Fibroblast of skin of left biceps (primary cell): ENCODE results near the gene SYN1.
A peak's percentile ranks its signal among the peaks of the same experiment; 100 is the strongest.

ENCODE experiments used
- DNase-seq, 2 experiments: peaks; one replicate each; pipeline ENCODE4 v3.0.0-alpha.2; 2013; ENCODE audit warnings: low read depth in 2 of 2

SYN1 gene

GRCh38 chrX:47573341-47574075 is 46.1 kb downstream of the SYN1 start:
- DNase-seq, result peak in 1 of 2 experiments; percentile 44

- no peak for DNase-seq
Measured at GRCh38 chrX:47572773-47573340, 46.8 kb downstream of the SYN1 start.

- no peak for DNase-seq
Measured at GRCh38 chrX:47571896-47572295, 47.8 kb downstream of the SYN1 start.

- DNase-seq, result no peak
Measured at GRCh38 chrX:47571215-47571614, 48.4 kb downstream of the SYN1 start.

GRCh38 chrX:47570794-47571193 is 48.9 kb downstream of the SYN1 start:
- DNase-seq, result no peak

- no peak for DNase-seq
Measured at GRCh38 chrX:47568656-47569295, 50.9 kb downstream of the SYN1 start.

- DNase-seq, result no peak
Measured at GRCh38 chrX:47566841-47567240, 52.8 kb downstream of the SYN1 start.

GRCh38 chrX:47564438-47565085 is 55.1 kb downstream of the SYN1 start:
- DNase-seq, result no peak

- DNase-seq, result no peak
Measured at GRCh38 chrX:47563801-47564315, 55.8 kb downstream of the SYN1 start.

- no peak for DNase-seq
Measured at GRCh38 chrX:47562615-47563243, 56.9 kb downstream of the SYN1 start.

- DNase-seq, result no peak
Measured at GRCh38 chrX:47561659-47562151, 58.0 kb downstream of the SYN1 start.

- DNase-seq, result peak; percentile 99
Measured at GRCh38 chrX:47560934-47561658, 58.6 kb downstream of the SYN1 start, which contains the start of gene ARAF. ARAF (plus strand) TSS chrX:47561205; CDS start chrX:47562968, 1,763 bp downstream.

- DNase-seq, result no peak
Measured at GRCh38 chrX:47560179-47560933, 59.3 kb downstream of the SYN1 start.

GRCh38 chrX:47558436-47558835 is 61.2 kb downstream of the SYN1 start:
- DNase-seq, result no peak

- peak; percentile 77 to 78 for DNase-seq
Measured at GRCh38 chrX:47556045-47556623, 63.5 kb downstream of the SYN1 start.

GRCh38 chrX:47543496-47543895 is 76.2 kb downstream of the SYN1 start:
- DNase-seq, result no peak

- peak; percentile 64 to 68 for DNase-seq
Measured at GRCh38 chrX:47540754-47541538, 78.7 kb downstream of the SYN1 start.

GRCh38 chrX:47539860-47540259 is 79.8 kb downstream of the SYN1 start:
- DNase-seq, result no peak

- no peak for DNase-seq
Measured at GRCh38 chrX:47530049-47530448, 89.6 kb downstream of the SYN1 start.
